ENCODE results near the gene SH3YL1. TPM values are rescaled to one million over a fixed set of nuclear protein-coding genes. Genes with fewer than 3 reads are reported as not detected.

SH3YL1 gene
- total and polyA plus RNA-seq, 7 donors, result 17.4 to 119 (median 33.5) TPM

DNA sequence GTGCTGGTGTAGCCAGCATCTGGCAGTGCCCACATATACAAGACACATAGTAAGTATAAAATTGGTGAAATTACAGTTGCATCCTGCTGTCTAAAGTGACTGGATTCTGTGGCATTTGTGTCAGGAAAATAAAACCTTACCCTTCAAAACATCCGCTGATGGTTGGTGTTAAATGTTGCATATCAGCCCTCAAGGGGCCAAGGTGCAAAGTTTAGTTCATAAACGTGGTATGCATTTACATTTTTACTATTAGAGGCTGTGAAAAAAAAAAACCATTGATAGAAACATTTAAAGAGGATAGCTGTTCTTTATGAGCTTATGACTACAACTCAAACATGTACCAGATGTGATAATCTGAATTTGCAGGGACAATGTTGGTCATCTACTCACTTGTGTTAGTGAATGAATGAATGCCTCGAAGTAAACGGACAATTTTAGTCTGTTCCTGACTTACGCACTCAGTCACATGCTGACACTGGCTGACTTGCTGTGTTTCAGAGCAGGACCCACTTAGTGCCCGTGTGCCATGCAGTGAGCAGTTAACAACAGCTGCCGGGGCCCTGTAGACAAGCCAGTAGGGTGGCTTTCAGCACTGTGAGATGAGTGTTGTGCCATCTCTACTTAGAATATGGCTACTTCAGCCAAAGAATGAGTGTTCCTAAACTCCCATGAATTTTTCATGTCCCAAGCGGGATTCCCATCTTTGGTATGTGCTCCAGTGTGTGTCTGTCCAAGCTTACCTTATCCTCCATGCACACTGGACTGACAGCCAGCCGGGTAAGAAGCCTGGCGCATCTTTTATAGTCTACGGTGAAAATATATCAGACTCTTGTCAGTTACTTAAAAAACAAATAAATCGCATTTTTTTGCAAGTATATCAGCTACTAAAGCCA lies 18.8 kb upstream of the SH3YL1 start:
- no peak for TF ChIP-seq POLR2A (IDR thresholded peaks at IDR 0.05)
- TF ChIP-seq POLR2AphosphoS5 (IDR thresholded peaks at IDR 0.05), result no peak
- TF ChIP-seq, protein P1, sequence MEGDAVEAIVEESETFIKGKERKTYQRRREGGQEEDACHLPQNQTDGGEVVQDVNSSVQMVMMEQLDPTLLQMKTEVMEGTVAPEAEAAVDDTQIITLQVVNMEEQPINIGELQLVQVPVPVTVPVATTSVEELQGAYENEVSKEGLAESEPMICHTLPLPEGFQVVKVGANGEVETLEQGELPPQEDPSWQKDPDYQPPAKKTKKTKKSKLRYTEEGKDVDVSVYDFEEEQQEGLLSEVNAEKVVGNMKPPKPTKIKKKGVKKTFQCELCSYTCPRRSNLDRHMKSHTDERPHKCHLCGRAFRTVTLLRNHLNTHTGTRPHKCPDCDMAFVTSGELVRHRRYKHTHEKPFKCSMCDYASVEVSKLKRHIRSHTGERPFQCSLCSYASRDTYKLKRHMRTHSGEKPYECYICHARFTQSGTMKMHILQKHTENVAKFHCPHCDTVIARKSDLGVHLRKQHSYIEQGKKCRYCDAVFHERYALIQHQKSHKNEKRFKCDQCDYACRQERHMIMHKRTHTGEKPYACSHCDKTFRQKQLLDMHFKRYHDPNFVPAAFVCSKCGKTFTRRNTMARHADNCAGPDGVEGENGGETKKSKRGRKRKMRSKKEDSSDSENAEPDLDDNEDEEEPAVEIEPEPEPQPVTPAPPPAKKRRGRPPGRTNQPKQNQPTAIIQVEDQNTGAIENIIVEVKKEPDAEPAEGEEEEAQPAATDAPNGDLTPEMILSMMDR (IDR thresholded peaks at IDR 0.05), result no peak
- no peak for TF ChIP-seq EP300 (IDR thresholded peaks at IDR 0.05)
- Histone ChIP-seq H3K36me3 (peaks cover 4 to 57% (median 16%) of the 10 kb centered on the region in 4 donors), H3K27me3 (peaks cover 0 to 13% (median 9%) of the 10 kb centered on the region in 3 donors), H3K27ac (no peak overlapping the region), H3K4me1 (peaks cover 0 to 9% (median 8%) of the 10 kb centered on the region in 4 donors), H3K4me3 (no peak overlapping the region), H3K9me3 (no peaks in the 10 kb centered on the region)
- intact Hi-C loops (cut with DNase I), result no loop called here
- WGBS, 2 donors, result 87 to 94% methylated on average over 12 of the region's 12 CpGs
- DNase-seq, result no peak

DNA sequence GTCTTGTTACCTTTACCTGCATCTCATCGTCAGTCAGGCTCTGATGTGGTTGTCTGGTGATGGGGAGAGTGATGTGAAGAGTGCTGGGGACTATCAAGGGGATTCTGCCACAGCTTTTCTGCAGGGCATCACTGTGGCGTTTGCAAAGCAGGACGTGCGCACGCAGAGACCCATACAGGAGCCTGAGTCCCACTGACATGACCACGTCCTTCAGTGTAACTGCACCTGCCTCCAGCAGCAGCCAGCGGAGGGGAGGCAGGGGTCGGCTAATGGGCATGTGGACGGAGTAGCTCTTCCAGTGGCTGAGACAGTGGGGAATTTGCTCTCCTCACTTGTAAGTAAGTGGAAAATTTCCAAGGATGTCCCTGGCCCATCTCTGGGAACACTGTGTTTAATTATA lies 17.5 kb upstream of the SH3YL1 start:
- intact Hi-C loops (cut with DNase I), result no loop called here
- TF ChIP-seq EP300 (IDR thresholded peaks at IDR 0.05), result no peak
- no peak for TF ChIP-seq POLR2AphosphoS5 (IDR thresholded peaks at IDR 0.05)
- no peak for TF ChIP-seq POLR2A (IDR thresholded peaks at IDR 0.05)
- TF ChIP-seq, protein P1 (IDR thresholded peaks at IDR 0.05), result no peak
- no peak overlapping the region for H3K4me3 ChIP-seq
- H3K4me1 ChIP-seq, result no peaks in the 10 kb centered on the region
- peaks cover 9 to 70% (median 19%) of the 10 kb centered on the region in 4 donors for H3K36me3 ChIP-seq
- DNase-seq, result no peak
- H3K27ac ChIP-seq, result no peak overlapping the region
- no peaks in the 10 kb centered on the region for H3K9me3 ChIP-seq
- H3K27me3 ChIP-seq, result peaks cover 0 to under 1% (median 0%) of the 10 kb centered on the region in 3 donors
- 94 to 97% methylated on average over 9 of the region's 9 CpGs for WGBS, 2 donors

DNA sequence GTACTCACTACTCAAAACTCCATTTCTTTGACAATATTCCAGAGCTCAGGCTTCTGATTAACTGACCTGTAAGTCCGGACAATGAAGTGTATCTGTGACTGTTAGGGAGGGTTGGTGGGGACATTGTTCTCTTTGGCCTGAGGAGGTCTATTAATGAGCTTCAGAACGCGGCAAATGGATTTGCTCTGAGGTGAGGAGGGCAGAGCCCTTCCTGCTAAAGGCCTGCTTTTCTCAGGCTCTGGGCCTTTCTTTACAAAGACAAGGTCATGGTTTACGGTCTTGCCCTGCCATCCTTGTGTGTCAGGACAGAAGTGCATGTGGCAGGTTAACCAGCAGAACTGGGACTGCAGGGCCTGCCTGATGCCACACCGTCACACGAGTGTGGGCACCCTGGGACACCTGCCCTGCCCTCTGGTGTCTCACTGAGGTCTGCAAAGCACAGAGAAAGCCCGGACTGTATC lies 16.8 kb upstream of the SH3YL1 start:
- TF ChIP-seq, protein P1 (IDR thresholded peaks at IDR 0.05), result no peak
- TF ChIP-seq POLR2AphosphoS5 (IDR thresholded peaks at IDR 0.05) (no peak), EP300 (IDR thresholded peaks at IDR 0.05) (no peak), POLR2A (IDR thresholded peaks at IDR 0.05) (no peak)
- no peak for DNase-seq
- intact Hi-C loops (cut with DNase I), result no loop called here
- Histone ChIP-seq H3K27me3 (no peaks in the 10 kb centered on the region), H3K27ac (no peak overlapping the region), H3K9me3 (no peaks in the 10 kb centered on the region), H3K4me1 (no peaks in the 10 kb centered on the region), H3K4me3 (no peak overlapping the region), H3K36me3 (peaks cover 9 to 77% (median 19%) of the 10 kb centered on the region in 4 donors)
- WGBS, 2 donors, result 85 to 86% methylated on average over 7 of the region's 7 CpGs

DNA sequence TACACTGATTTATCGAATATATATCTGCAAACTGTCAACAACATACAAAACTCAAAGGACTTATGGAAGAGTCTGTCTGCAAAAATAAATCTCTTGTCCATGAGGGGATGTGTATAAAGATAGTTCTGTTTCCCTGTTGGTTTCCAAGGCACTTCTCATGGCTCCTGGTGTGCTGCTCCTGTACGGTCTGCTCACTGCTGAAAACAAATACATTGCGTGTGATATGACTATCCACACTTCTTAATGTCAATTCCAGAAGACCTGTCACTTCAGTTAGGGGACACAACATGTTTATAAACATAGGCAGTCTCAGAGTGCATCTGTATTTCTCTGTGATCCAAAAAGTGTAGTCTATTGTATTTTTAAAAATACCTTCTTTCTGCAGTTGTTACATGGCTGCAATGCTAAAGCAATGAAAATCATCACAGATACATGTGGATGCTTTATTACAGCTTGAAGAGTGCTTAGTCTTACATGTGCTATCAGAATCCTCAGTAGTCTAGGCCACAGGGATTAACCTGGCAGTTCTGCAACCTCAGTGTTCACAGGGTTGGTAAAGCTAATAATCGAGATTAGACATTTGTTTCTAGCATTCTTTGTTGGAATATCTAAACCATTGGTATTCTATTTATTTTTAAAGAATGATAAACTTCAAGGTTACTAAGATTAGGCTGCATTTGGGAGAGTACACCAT lies 16.3 kb upstream of the SH3YL1 start:
- Histone ChIP-seq H3K36me3 (peaks cover 9 to 81% (median 20%) of the 10 kb centered on the region in 4 donors), H3K27ac (no peak overlapping the region), H3K9me3 (no peaks in the 10 kb centered on the region), H3K4me1 (no peaks in the 10 kb centered on the region), H3K4me3 (no peak overlapping the region), H3K27me3 (no peaks in the 10 kb centered on the region)
- TF ChIP-seq POLR2A (IDR thresholded peaks at IDR 0.05) (no peak), POLR2AphosphoS5 (IDR thresholded peaks at IDR 0.05) (no peak), EP300 (IDR thresholded peaks at IDR 0.05) (no peak)
- TF ChIP-seq, protein P1 (IDR thresholded peaks at IDR 0.05), result no peak
- intact Hi-C loops (cut with DNase I), result no loop called here
- WGBS, 2 donors, result 86 to 92% methylated on average over 4 of the region's 4 CpGs
- no peak for DNase-seq
